K562 (cell line): ENCODE measurements around the gene CCL22. TPM values are rescaled to one million over a fixed set of nuclear protein-coding genes. Genes with fewer than 3 reads are reported as not detected.

ENCODE experiments used
- ATAC-seq: fragments of 200-7000 bp; cut with Tn5 transposase; 3 replicates; pipeline ENCODE4 v1.9.1; 2020; ENCODE audit warnings: moderate library complexity
- BruUV-seq: library from RNA; stranded (reverse); fragments of 400-500 nt; replicated peaks from 2 replicates; lab custom pipeline; 2021; lab: Mats Ljungman, UMichigan
- CTCF ChIA-PET: fragments of 300-600 bp; formaldehyde crosslinking; extraction: SDS; loops from one replicate; lab custom pipeline; 2021; ENCODE audit warnings: low intra/inter-chr PET ratio; lab: Yijun Ruan, JAX
- POLR2A ChIA-PET: fragments of 300-600, 350-650 bp; sonication (Branson Sonifier 250); formaldehyde crosslinking; extraction: SDS; loops from one replicate; lab custom pipeline; 2021; ENCODE audit warnings: antibody characterized with exemption, inconsistent platforms; lab: Yijun Ruan, JAX
- DNase-seq, 4 experiments: peaks; one replicate each; pipeline versions ENCODE4 v3.0.0 to v3.0.0-alpha.2; 2011 to 2018; ENCODE audit warnings: low spot score in 3 of 4, mixed read lengths in 3 of 4; ENCODE audit errors: extremely low read depth in 1 of 4
- FAIRE-seq: peaks from 2 replicates; lab custom pipeline; 2011; peaks lifted over from hg19 to GRCh38; lab: Jason Lieb, UNC
- H2AFZ ChIP-seq: 2 replicates; pipeline ENCODE4 v1.6.0; 2011; ENCODE audit warnings: low read depth, low read length, control low read depth, inconsistent platforms
- H3K27ac ChIP-seq: fragments of 200-600 bp; 3 replicates; pipeline ENCODE4 v1.8.0; 2011; ENCODE audit warnings: low read depth, mild to moderate bottlenecking, control low read depth, inconsistent platforms, low read length, moderate library complexity, mixed read lengths; ENCODE audit errors: extremely low read depth
- H3K27me3 ChIP-seq, 2 experiments: fragments of 300-600 bp in 1 of 2; 2 replicates in 1 of 2; 3 replicates in 1 of 2; pipeline versions ENCODE4 v1.6.0 to v1.8.0; 2011; ENCODE audit warnings: inconsistent platforms in 2 of 2, low read length in 2 of 2, mild to moderate bottlenecking in 1 of 2, mixed read lengths in 1 of 2, moderate library complexity in 1 of 2; ENCODE audit not compliant: control insufficient read depth in 2 of 2, insufficient read depth in 2 of 2
- H3K36me3 ChIP-seq: fragments of 300-600 bp; 3 replicates; pipeline ENCODE4 v1.8.0; 2011; ENCODE audit warnings: mild to moderate bottlenecking, low read length, inconsistent platforms; ENCODE audit not compliant: control insufficient read depth, insufficient read depth
- H3K4me1 ChIP-seq, 2 experiments: fragments of 200-600 bp in 1 of 2; replicated peaks in 1 of 2; 2 replicates in 1 of 2; 3 replicates in 1 of 2; pipeline versions ENCODE4 v1.5.1 to v1.8.0; 2011; ENCODE audit warnings: inconsistent platforms in 2 of 2, low read length in 2 of 2, mild to moderate bottlenecking in 1 of 2, mixed read lengths in 1 of 2, moderate library complexity in 1 of 2; ENCODE audit not compliant: control insufficient read depth in 2 of 2, insufficient read depth in 2 of 2
- H3K4me2 ChIP-seq: 2 replicates; pipeline ENCODE4 v1.6.1; 2011; ENCODE audit warnings: low read length, control low read depth, inconsistent platforms, mixed read lengths; ENCODE audit not compliant: insufficient read depth
- H3K4me3 ChIP-seq: fragments of 200-600 bp; sonication (generic), shearing (Covaris generic); 2 replicates; pipeline ENCODE4 v1.5.1; 2016; ENCODE audit warnings: control low read depth, inconsistent platforms
- H3K79me2 ChIP-seq: fragments of 200-600 bp; 3 replicates; pipeline ENCODE4 v1.8.0; 2011; ENCODE audit warnings: low read length, inconsistent platforms; ENCODE audit not compliant: control insufficient read depth, insufficient read depth
- H3K9ac ChIP-seq, 2 experiments: 2 replicates each; pipeline versions ENCODE4 v1.6.0 to v1.6.1; 2011; ENCODE audit warnings: low read depth in 2 of 2, low read length in 2 of 2, control low read depth in 1 of 2, inconsistent platforms in 1 of 2, mild to moderate bottlenecking in 1 of 2, mixed read lengths in 1 of 2; ENCODE audit not compliant: insufficient read depth in 1 of 2
- H3K9me1 ChIP-seq: one replicate; pipeline ENCODE4 v1.6.0; 2011; ENCODE audit warnings: inconsistent platforms, mild to moderate bottlenecking, low read length, moderate library complexity; ENCODE audit not compliant: control insufficient read depth, insufficient read depth
- H3K9me3 ChIP-seq: replicated peaks from 2 replicates; pipeline ENCODE4 v1.5.1; 2011; ENCODE audit warnings: low read depth, low read length, inconsistent platforms; ENCODE audit not compliant: control insufficient read depth, insufficient read depth
- H4K20me1 ChIP-seq: replicated peaks from 2 replicates; pipeline ENCODE4 v1.6.1; 2011; ENCODE audit warnings: low read length, inconsistent platforms, mixed read lengths; ENCODE audit not compliant: control insufficient read depth, insufficient read depth
- ARNT ChIP-seq, 2 experiments: fragments of 450-650 bp; IDR thresholded peaks; 2 replicates each; pipeline ENCODE4 v1.6.1; 2016; ENCODE audit warnings: mild to moderate bottlenecking in 1 of 2
- ATF3 ChIP-seq, 2 experiments: fragments of 450-650 bp in 1 of 2; sonication (generic) in 1 of 2; formaldehyde crosslinking in 1 of 2; IDR thresholded peaks in 1 of 2; conservative IDR thresholded peaks in 1 of 2; 2 replicates each; pipeline versions ENCODE4 v1.6.1 to v1.8.1; 2016 to 2023; ENCODE audit warnings: mild to moderate bottlenecking in 2 of 2, moderate library complexity in 2 of 2, inconsistent platforms in 1 of 2, missing genetic modification reagents in 1 of 2
- FOSL1 ChIP-seq: fragments of 200-800 bp; sonication (Bioruptor generic); conservative IDR thresholded peaks from 2 replicates; pipeline ENCODE4 v1.6.1; 2016; ENCODE audit warnings: missing genetic modification characterization, missing compliant biosample characterization
- GABPA ChIP-seq: fragments of 200-800 bp; sonication (Bioruptor generic); conservative IDR thresholded peaks from 2 replicates; pipeline ENCODE4 v1.6.1; 2016; ENCODE audit warnings: low read depth, missing genetic modification characterization, missing compliant biosample characterization
- JUN ChIP-seq, 2 experiments: sonication (generic) in 1 of 2; formaldehyde crosslinking in 1 of 2; IDR thresholded peaks; 2 replicates each; pipeline versions ENCODE4 v1.6.1 to v1.8.0; 2012 to 2022; ENCODE audit warnings: borderline replicate concordance in 2 of 2, mild to moderate bottlenecking in 2 of 2, improper control_type of control experiment in 1 of 2, low read depth in 1 of 2, low read length in 1 of 2, missing genetic modification reagents in 1 of 2
- KLF1 ChIP-seq: fragments of 450-650 bp; IDR thresholded peaks from 2 replicates; pipeline ENCODE4 v1.6.1; 2016; ENCODE audit warnings: missing genetic modification characterization, missing compliant biosample characterization
- NONO ChIP-seq, 2 experiments: fragments of 200-400 bp in 1 of 2; fragments of 450-650 bp in 1 of 2; formaldehyde crosslinking in 1 of 2; IDR thresholded peaks; 2 replicates each; pipeline ENCODE4 v1.6.1; 2017; ENCODE audit warnings: low read depth in 2 of 2, mild to moderate bottlenecking in 2 of 2, moderate library complexity in 2 of 2, low read length in 1 of 2
- NR2C1 ChIP-seq, 2 experiments: fragments of 450-650 bp; IDR thresholded peaks; 2 replicates each; pipeline ENCODE4 v1.6.1; 2017; ENCODE audit warnings: mild to moderate bottlenecking in 2 of 2, antibody characterized with exemption in 1 of 2, inconsistent platforms in 1 of 2, missing compliant biosample characterization in 1 of 2, missing genetic modification characterization in 1 of 2
- RBM34 ChIP-seq: fragments of 200-400 bp; formaldehyde crosslinking; IDR thresholded peaks from 2 replicates; pipeline ENCODE4 v1.6.1; 2018; ENCODE audit warnings: low read length, borderline replicate concordance; ENCODE audit not compliant: insufficient read depth
- SOX6 ChIP-seq: fragments of 450-650 bp; IDR thresholded peaks from 2 replicates; pipeline ENCODE4 v1.6.1; 2014; ENCODE audit warnings: mild to moderate bottlenecking
- ZBTB17 ChIP-seq: fragments of 450-650 bp; formaldehyde crosslinking; IDR thresholded peaks from 2 replicates; pipeline ENCODE4 v1.4.0; 2020; ENCODE audit warnings: mild to moderate bottlenecking
- ZNF584 ChIP-seq: fragments of 200-800 bp; sonication (Bioruptor generic); IDR thresholded peaks from 2 replicates; pipeline ENCODE4 v1.6.1; 2016; ENCODE audit warnings: low read depth, mild to moderate bottlenecking, missing genetic modification characterization, missing compliant biosample characterization
- ZNF589 ChIP-seq: fragments of 200-800 bp; sonication (Bioruptor generic); IDR thresholded peaks from 2 replicates; pipeline ENCODE4 v1.6.1; 2016; ENCODE audit warnings: low read depth, missing genetic modification characterization, missing compliant biosample characterization
- WGBS: fragments of 100-300 bp; shearing (Covaris generic); methylation state at CpG from one replicate; pipeline ENCODE4 v1.1.6; 2016; ENCODE audit warnings: low coverage, mixed read lengths; ENCODE audit not compliant: insufficient coverage; ENCODE audit errors: missing lambda C conversion rate; 5-methylcytosine and 5-hydroxymethylcytosine counted together
- in situ Hi-C: fragments of 300-500 bp; cut with MboI; formaldehyde crosslinking; loops from 4 replicates; pipeline ENCODE4 v1.15.0; 2018; ENCODE audit warnings: inconsistent platforms, mixed read lengths
- intact Hi-C: fragments of 100-400 bp; cut with micrococcal nuclease; formaldehyde crosslinking; loops from 2 replicates; pipeline ENCODE4 v1.14.2; 2022
- polyA plus RNA-seq, 8 experiments: library from polyadenylated mRNA; depleted of rRNA in 4 of 8; stranded (reverse) in 5 of 8; unstranded in 3 of 8; fragments of >200 nt; fragmentation: Nextera tagmentation in 2 of 8; fragmentation: Illumina TruSeq in 1 of 8; extraction: Ambion mirVana in 2 of 8; extraction: Trizol in 1 of 8; gene quantifications; 2 replicates each; pipeline versions ENCODE4 v1.2.1 to v1.2.3, GENCODE V29; 2011 to 2014; ENCODE audit warnings: inconsistent platforms in 1 of 8, missing spikeins in 1 of 8
- total RNA-seq, 7 experiments: library from RNA; depleted of rRNA in 6 of 7; stranded (reverse); fragments of >200 nt in 6 of 7; fragmentation: Illumina TruSeq in 2 of 7; extraction: Trizol in 2 of 7; gene quantifications; 2 replicates each; pipeline versions ENCODE4 v1.2.1 to v1.2.3, GENCODE V29; 2011 to 2021; ENCODE audit warnings: low replicate concordance in 1 of 7
- TF ChIP-seq, protein P1 (sequence below): sonication (generic); formaldehyde crosslinking; IDR thresholded peaks from 2 replicates; pipeline ENCODE4 v1.8.0; 2022; ENCODE audit warnings: missing genetic modification reagents, mild to moderate bottlenecking, borderline replicate concordance
- TF ChIP-seq, protein P2 (sequence below), 2 experiments: fragments of 200-800 bp in 1 of 2; sonication (Bioruptor generic) in 1 of 2; sonication (generic) in 1 of 2; formaldehyde crosslinking in 1 of 2; IDR thresholded peaks in 1 of 2; conservative IDR thresholded peaks in 1 of 2; 2 replicates each; pipeline versions ENCODE4 v1.5.0 to v1.6.1; 2016 to 2020; ENCODE audit warnings: missing compliant biosample characterization in 1 of 2, missing genetic modification characterization in 1 of 2, missing genetic modification reagents in 1 of 2

The CCL22 gene
- total and polyA plus RNA-seq, 9 of the 15 experiments (the other 6 are each of a cell fraction or from before 2014, with no cell fraction given), result 0.04 to 0.29 (median 0.06) TPM; not detected in 5

GRCh38 chr16:57315416-57315815 lies 43.2 kb upstream of the CCL22 start (continued):
- TF ChIP-seq ARNT (IDR thresholded peaks at IDR 0.05) (no peak), NONO (IDR thresholded peaks at IDR 0.05; ENCODE audit: low read depth in 2 of 2, low read length in 1 of 2) (no peak), NR2C1 (IDR thresholded peaks at IDR 0.05) (no peak), NR2C1 (tag; IDR thresholded peaks at IDR 0.05) (no peak), RBM34 (no peak), ZBTB17 (CRISPR knock-in tag) (no peak), SOX6 (no peak)
- TF ChIP-seq, protein P1, sequence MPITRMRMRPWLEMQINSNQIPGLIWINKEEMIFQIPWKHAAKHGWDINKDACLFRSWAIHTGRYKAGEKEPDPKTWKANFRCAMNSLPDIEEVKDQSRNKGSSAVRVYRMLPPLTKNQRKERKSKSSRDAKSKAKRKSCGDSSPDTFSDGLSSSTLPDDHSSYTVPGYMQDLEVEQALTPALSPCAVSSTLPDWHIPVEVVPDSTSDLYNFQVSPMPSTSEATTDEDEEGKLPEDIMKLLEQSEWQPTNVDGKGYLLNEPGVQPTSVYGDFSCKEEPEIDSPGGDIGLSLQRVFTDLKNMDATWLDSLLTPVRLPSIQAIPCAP (CRISPR knock-in tag), result no peak

- POLR2A ChIA-PET, result no interaction called here
- Histone ChIP-seq H2AFZ (no peak overlapping the region), H3K4me1 (no peaks in the 10 kb centered on the region), H3K27me3 (peaks cover 2 to 9% of the 10 kb centered on the region in 2 experiments; a peak in 3 of 5 replicates), H3K4me3 (no peak overlapping the region), H3K79me2 (no peaks in the 10 kb centered on the region), H3K9me1 (no peaks in the 10 kb centered on the region), H3K9me3 (no peaks in the 10 kb centered on the region), H3K27ac (no peak overlapping the region), H3K4me2 (no peak overlapping the region), H3K9ac (peak overlapping the region in 1 of 2 experiments; percentile 36; a peak in 1 of 4 replicates), H4K20me1 (no peaks in the 10 kb centered on the region), H3K36me3 (no peaks in the 10 kb centered on the region)
- no TSS peak for BruUV-seq
- FAIRE-seq (no peak), DNase-seq (peak in 1 of 4 experiments; percentile 5), ATAC-seq (no peak)
- intact Hi-C loops (no loop called here), in situ Hi-C loops (no loop called here)
- CTCF ChIA-PET, result no interaction called here
- WGBS, result 8% methylated on average over 3 of the region's 3 CpGs
- TF ChIP-seq, protein P2, sequence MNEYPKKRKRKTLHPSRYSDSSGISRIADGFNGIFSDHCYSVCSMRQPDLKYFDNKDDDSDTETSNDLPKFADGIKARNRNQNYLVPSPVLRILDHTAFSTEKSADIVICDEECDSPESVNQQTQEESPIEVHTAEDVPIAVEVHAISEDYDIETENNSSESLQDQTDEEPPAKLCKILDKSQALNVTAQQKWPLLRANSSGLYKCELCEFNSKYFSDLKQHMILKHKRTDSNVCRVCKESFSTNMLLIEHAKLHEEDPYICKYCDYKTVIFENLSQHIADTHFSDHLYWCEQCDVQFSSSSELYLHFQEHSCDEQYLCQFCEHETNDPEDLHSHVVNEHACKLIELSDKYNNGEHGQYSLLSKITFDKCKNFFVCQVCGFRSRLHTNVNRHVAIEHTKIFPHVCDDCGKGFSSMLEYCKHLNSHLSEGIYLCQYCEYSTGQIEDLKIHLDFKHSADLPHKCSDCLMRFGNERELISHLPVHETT (CRISPR knock-in tag; conservative IDR thresholded peaks at IDR 0.05 in 1 of 2, IDR thresholded peaks at IDR 0.05 in 1 of 2), result no peak
- TF ChIP-seq ZNF589, result 0 out of 2 replicates have a peak, but pooled peaks have one; percentile 19
- TF ChIP-seq JUN (IDR thresholded peaks at IDR 0.05; ENCODE audit: borderline replicate concordance, low read depth, low read length), result peak; percentile 70
- no peak for TF ChIP-seq JUN (CRISPR knock-in tag; IDR thresholded peaks at IDR 0.05; ENCODE audit: borderline replicate concordance)
- peak; percentile 61; the same call in 1 of the 2 replicates for TF ChIP-seq ZNF584 (CRISPR knock-in tag)
- peak; percentile 63; the same call in 1 of the 2 replicates for TF ChIP-seq ATF3 (IDR thresholded peaks at IDR 0.05)
- TF ChIP-seq ATF3 (CRISPR knock-in tag; conservative IDR thresholded peaks at IDR 0.05), result no peak
- TF ChIP-seq KLF1 (tag), result no peak
- TF ChIP-seq FOSL1 (tag), result peak; percentile 87
- TF ChIP-seq GABPA (tag), result peak; percentile 53
These were observed 42.1 kb upstream of the CCL22 start for GRCh38 chr16:57316390-57317017.
